ENCODE data around the gene TCHH.

- no peak for TF ChIP-seq POLR2AphosphoS5 (IDR thresholded peaks at IDR 0.05; ENCODE audit: insufficient read depth, low read depth, low read length)
- TF ChIP-seq CTCF (IDR thresholded peaks at IDR 0.05; ENCODE audit: extremely low read depth in 1 of 2, insufficient read depth in 1 of 2, low read depth in 1 of 2, low read length in 2 of 2), result no peak
- no peak for TF ChIP-seq MYC (IDR thresholded peaks at IDR 0.05; ENCODE audit: low read depth, low read length)
- no peak for TF ChIP-seq EZH2 (IDR thresholded peaks at IDR 0.05; ENCODE audit: borderline replicate concordance, low read depth, low read length, severe bottlenecking)
- no peak for TF ChIP-seq POLR2A (IDR thresholded peaks at IDR 0.05; ENCODE audit: low read depth, low read length)
Measured at GRCh38 chr1:152137215-152137614, 22.0 kb upstream of the TCHH start.
